Islet precursor cell (in vitro differentiated cells): ENCODE data around the gene MAST4.
A peak's percentile ranks its signal among the peaks of the same experiment; 100 is the strongest.

Source experiments
- DNase-seq: peaks from one replicate; pipeline ENCODE4 v3.0.0-alpha.2; 2018

The MAST4 gene

DNA sequence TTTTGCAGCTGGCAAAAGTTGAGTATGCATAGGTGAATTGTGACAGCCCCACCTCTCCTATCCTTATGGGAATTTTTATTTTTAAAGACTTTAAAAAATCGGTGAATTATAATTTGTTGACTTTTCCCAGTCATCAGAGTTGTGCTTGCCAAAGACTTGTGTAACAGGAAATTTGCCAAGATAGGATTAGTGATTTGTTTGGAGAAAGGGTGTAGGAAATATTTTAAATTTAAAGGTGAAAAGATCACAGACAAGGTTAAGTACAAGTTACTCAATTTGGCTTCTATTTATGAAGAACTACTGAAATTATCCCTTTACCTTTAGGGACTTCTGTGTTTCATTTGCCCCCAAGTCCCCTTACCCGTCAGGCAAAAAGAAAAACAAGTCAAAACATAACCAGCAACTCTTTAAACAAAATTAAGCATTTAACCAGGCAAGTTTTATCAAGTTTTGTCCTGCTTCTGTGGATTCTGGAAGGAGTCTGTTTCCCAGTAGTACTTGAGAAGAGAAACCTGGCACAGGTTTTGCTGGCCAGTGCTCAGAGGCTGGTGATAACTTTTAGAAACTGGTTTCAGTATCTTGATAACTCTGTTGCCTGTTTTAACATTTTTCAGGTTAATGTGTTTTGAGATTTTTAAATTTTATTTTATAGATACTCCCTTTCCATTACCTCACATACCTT lies 285.4 kb downstream of the MAST4 start:
- no peak for DNase-seq

DNA sequence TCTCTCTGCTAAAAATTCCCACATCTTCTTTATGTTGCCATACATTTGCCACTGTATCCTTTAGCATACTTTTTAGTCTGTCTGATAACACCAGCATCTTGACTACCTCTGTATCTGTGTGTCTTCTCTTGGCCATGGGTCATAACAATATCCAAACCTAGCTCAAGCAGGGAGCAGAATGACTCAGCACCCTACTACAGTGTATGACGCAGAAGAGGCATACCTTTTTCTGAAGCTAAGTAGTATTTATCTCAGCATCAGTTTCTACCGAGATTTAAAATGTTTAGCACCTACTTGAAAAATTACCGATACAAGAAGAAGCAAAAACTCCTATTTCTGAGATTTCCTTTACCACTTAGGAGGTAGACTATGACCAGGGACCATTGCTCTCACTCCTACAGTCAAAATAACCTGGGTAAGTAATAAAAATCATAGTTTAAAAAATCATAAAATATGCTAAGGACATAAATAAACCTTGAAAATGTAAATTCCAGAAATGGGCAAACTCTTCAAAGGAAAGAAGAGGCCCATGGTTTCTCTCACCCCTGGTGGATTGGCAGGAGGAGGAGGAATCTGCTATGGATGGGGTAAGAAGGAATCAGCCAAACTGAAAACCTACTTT lies 286.5 kb downstream of the MAST4 start:
- DNase-seq, result no peak

DNA sequence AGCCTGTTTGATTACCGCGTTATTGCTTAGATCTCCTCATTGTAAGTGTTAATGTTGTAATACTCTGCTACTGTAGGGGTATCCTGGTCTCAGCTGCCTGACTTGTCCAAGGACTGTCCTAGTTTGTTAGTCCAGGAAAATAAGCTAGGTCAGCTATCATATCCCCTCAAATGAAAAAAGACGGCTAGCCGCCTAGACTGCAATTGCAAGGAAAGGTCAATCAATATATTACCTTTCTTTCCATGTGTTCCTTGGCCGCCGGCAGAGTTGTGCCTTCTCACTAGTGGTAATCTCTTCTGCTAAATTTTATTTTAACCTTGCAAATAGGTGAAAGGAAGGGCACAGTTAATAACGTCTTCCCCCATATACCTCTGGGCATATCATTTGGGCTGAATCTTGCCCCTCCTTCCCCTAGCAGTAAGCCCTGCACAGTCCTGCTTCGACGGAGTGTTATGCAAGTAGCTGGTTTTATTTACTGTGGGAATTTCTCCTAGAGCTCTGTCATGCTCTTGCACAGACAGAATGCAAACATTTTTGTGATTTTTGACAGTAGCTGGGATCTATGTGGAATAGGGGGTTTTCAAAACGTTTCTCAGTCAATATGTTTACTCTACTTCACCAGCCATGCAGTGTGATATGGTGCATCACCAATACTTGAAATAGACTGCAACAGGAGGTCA lies 288.5 kb downstream of the MAST4 start:
- DNase-seq, result no peak

DNA sequence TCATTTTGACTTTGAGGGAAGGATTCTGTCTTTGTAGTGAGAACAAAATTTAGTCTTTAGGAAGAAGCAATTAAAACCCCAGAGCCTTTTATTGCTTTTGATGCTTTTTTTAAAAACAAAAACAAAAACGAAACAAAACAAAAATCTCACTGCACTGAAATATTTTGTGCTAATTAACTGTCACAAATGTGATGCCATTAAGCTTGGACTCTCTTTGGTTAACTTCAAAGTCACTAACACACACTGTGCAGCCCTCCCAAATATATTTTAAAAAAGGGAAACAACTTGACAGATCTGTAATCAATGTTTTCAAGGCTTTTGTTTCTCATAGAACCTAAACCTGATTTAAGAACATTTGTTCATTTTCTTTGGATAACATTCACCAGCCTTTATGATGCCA lies 290.7 kb downstream of the MAST4 start:
- DNase-seq, result no peak

DNA sequence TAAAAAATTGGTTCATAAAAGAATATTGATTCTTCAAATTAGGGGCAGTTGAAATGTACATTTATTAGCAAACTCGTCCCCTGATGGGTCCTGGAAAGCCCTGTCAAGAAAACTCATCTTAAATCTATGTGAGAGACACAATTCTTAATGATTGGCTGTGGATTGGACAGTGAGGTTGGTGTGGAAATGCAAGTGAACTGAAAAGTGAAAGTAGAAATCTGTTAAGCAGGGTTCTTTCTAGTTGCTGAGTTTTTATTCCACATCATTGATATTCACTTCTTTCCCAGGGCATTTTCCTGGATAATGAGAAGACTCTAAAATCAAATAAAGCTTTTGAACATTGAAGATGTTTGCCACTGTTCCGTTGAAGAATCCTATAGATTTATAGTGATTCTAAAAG lies 292.4 kb downstream of the MAST4 start:
- DNase-seq, result no peak

DNA sequence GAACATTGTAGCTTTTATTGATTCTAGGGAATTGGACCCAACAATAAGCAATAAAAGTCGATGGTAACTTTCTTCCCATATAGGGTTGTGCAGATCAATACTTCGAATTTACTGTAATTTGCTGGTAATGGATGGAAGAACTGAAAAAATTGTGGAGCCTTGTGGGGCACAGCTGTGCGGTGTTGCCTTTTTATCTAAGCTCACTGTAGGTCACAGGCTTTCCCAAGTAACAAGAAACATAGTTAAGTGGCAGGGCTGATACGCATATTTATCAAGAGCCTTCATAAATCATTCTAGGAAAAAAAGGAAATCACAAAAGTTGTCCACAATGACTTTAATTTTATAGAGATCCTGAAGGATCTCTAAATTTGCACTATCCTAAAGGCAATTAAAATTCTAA lies 292.9 kb downstream of the MAST4 start:
- DNase-seq, result no peak

DNA sequence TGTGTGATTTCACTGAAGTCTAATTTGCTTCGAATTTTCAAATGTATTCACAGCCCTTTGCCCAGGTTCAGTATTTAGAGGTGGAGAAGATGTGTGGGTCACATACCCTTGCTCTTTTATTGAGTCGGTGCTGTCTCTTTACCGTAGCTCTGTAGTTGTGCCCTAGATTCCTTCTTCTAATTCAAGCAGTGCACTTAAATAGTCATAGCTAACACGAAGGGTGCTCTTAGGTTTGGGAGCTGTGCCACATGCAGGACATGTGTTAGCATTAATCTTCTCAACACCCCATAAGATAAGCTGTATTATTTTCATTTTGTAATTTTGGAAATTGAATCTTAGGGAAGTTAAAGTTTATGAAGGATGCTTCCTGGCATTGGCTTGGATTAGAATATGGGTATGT lies 293.3 kb downstream of the MAST4 start:
- no peak for DNase-seq

DNA sequence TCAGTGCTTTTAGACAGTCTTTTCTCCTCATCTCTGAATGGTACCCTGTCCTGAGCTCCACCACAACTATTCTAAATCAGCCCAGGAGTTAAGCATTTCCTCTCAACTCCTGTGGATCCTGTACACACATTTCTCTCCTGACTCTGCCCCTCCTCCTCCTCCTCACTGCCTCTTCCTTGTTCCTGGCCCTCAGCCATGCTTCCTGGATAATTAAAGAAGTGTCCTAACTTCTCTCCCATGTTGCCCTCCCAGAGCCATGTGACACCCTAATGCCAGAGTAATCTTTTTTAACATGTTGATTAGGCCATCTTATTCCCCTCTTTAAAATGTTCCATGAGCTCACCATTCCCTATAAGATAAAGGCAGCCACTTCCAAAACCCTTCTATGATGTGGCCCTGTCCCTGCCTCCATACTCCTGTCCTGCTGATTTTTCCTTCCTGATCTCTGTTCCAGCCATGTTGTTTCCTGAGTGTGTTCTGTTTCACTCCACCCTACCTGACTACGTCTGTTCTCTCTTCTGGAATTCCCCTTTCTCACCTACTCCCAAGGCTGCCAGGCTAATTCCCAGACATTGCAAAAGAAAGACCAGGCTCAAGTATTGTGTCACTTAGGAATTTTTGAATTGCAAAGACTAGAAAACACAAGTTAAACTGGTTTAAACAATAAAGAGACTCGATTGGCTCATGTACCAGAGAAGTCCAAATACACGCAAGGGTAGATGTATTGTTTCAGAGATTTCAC lies 295.2 kb downstream of the MAST4 start:
- DNase-seq, result peak; percentile 61

DNA sequence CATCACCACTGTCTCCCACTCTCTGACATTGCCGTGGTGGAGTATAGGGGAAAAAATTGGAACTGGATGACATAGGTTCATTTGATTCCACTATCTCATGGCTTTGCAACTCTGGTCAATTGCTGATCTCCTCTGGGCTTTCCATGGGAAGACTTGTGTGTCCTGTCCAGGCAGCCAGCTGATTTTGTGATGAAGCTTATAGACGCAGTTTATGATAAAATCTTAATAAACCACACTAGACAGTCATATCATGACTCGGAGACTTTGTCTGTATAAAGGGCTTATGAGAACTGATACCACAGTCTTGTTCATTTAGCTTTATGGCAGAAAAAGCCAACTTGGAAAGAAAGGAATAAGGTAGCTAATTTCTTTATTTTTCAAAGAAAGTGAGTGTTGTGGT lies 296.5 kb downstream of the MAST4 start:
- DNase-seq, result no peak

DNA sequence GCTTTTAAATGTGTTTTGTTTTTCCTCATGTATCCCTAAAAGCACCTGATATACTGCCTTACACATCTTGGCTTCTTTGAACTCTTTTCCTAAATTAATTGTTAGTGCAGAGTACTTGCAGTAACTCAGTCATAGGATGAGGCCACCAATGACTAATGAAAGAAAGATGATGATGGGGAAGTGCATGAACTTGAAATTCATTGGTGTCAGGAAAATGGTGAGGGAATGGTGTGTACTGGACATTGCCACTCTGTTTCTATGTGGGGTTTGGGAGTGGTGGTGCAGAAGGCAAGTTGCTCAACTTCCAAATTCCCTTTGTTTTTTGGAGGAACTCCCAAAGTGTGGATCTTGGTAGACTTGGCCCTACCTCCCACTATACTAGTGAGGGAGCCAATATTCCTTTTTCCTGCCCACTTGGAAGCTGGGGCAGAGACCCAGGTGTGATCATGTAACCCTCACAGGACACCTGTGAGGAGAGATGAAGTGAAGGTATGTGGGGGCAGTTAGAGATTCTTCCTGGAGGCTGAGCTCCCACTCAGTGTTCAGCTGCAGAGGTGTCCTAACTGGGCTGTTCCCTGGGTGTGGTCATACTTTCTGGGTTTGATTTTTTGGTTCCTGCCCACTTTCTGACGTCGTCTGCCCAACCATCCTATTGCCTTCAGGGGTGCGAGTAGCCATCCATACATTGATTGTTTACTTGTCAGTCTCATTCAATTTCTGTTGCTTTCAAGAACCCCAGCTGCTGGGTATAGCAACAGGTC lies 298.5 kb downstream of the MAST4 start:
- DNase-seq, result no peak

DNA sequence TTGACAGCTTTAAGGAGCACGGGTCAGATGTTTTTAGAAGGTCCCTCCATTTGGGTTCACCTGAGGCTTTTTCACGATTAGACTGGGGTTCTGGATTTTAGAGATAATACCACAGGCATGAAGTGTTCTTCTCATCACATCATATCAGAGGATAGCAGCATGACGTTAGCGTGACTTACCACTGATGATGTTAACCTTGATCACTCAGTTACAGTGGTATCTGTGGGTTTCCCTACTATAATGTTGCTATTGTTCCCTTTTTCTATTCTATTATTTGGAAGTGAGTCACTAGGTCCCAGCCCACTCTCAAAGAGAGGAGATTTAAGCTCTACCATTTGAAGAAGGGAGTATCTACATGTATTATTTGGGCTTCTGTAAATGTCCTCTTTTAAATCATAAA lies 300.0 kb downstream of the MAST4 start:
- DNase-seq, result no peak

DNA sequence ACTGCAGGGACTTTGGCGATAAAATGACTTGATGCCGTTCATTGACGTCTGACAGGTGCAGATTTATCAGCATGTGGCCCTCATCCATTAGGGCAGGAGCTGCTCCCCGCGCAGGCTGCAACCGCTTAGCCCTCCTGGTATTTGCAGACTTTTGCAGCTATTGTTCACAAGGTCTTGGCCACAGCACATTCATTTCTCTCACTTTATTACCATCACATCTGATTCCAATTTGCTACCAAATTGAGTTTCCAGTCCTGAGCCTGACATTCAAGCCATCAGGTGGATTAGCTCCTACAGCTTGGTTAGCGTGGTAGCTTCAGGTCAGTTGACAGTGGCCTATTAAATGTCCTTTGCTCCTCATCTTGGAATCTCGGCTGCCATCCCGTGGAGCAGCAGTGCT lies 301.2 kb downstream of the MAST4 start:
- no peak for DNase-seq

DNA sequence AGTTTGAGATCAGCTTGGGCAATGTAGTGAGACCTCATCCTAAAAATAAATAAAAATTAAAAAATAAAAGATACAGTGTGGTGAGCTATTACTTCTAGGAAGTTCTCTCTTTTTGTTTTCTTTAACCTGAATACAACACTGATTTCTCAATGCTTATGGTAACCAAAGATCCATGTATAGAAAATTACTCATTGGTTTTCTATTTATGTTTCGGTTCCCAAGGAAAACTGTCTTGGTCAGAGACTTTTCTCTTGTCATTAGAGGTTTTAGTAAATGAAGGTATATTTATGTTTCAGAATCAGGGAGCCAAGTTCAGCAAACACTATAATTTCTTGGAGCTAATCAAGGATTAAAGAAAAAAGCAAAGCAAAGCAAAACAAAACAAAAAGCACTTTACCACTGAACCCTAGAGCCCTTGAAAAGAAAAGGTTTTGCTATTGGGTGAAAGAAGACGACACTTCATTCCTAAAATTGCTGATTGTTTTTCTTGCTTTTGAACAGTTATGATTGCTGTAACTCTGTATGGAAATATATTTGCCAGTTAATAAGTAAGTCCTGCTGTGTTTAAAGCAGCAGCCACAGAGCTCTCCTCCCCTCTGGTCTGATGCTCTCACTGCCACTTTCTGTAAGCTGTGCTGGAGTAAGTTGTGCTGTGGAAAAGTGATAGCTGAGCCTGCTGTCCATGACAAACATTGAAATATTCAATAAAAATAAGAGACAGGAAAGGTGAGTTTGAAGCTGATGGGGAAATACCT lies 302.2 kb downstream of the MAST4 start:
- DNase-seq, result no peak

DNA sequence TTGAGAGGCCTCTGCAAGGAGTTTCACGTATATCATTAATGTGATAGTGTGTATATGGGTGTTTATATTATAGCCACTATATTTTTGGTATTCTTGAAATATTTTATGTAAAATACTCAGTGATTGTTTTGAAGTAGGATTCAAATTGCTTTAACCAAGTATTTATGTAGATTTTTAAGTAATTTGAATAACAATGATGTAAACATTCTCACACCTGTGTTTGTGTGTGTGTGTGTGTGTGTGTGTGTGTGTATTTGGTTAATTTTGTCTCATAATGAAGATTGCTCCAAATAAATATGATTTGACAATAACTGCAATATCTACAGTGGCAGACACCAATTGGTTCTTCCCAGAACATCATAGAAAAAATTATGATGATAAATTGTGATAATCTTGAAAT lies 307.0 kb downstream of the MAST4 start:
- DNase-seq, result no peak

DNA sequence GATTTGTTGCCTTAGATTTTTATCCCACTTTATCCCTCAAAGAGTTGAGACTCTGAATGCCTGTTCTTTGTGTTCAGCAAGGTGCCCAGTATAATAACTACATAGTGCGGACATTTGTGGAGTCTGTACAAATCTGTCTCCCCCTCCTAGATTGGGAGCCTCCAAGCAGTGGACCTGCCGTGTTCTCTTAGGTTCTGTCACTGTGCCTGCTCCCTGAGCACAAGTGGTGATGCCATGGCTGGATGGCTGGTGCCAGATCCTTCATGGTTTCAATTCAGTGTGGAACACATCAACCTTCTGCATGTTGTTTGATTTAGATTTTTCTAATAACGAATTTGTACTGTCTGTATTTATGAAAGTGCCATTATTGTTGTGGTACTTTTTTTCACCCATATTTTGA lies 307.5 kb downstream of the MAST4 start:
- no peak for DNase-seq

DNA sequence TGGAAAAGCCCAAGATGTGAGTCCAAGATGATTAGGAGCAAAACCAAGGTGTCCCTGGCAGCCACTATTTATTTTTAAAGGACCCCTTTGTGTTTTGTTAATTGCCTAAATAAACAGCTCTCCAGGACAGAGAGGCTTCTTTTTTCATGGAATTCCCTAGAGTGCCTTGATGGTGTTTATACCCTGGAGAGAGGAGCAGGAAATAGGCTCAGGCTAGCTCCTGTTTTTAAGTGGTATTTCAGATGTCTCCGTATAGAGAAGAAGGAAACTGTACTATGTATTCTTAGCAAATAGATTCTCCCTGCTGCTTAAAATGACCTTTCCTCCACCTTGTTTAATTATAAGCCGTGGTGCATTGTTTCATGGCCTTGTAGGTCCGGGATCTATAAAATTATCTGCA lies 308.0 kb downstream of the MAST4 start:
- no peak for DNase-seq

DNA sequence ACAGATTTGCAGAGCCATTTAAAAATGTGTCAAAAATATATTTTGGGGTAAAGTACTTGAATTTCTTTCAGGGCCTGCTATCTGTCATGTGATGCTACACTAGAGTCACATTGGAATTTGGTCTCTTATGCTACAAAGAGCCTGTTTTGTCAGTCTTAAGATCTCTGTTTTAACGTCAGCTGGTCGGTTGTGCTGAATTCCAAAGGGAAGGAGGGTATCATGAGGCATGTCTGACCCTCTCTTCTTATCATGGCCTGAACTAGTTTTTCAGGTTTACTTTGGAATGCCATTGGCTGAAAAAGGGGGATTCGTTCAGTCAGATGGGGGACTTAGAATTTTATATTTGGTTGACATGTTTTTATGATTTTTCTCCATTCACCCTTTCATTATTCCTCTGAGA lies 309.8 kb downstream of the MAST4 start:
- DNase-seq, result no peak

DNA sequence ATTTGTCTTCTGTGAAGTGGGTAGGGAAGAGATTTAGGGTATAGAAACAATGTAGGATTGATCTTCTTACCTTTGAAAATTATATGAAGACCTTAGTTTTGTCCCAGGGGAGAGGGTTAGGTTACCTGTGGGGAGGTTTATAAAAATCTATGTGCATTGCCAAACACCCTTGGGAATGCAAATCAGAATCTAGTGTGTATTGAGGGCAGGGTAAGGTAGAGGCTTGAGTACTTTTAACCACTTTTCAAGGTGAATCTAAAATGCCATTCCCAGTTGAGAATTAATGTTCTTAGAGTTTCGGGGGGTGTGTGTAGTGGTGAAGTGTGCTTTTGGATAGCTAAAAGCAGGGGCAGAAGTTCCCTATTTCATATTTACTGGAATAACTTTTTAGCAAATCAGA lies 312.0 kb downstream of the MAST4 start:
- DNase-seq, result no peak

DNA sequence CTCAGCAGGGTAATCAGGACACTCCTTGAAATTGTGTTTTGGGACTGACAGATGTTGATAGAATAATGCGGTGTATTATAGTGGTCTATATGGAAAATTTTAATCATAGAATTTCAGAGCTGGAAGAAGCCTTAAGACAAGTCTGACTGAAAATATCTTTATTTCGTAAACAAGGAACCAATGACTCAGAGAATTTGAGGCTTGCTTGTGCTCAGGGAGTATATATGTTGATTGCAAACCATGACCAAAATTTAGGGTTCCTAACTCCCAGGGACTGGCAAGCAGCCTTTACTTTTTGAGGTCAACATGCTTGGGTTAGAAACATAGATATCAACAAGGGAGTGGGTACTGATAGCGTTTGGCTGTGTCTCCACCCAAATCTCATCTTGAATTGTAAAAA lies 313.2 kb downstream of the MAST4 start:
- DNase-seq, result no peak

DNA sequence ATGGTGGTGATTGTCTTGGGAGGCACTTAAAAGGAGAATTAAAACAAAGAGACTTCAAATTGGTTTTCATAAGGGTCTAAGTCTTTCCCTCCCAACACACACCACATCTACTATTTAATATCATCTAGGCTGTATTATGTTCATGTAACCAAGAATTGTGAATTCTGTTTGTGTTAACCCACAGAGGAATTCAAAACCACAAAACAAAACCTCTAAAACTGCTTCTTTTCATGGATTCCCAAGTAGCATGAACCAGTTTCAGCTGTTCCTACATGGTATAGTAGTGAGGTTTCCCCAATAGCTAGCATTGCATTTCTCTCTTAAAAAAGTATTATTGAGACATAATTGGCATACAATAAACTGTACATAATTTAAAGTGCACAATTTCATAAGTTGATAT lies 316.6 kb downstream of the MAST4 start:
- DNase-seq, result no peak

DNA sequence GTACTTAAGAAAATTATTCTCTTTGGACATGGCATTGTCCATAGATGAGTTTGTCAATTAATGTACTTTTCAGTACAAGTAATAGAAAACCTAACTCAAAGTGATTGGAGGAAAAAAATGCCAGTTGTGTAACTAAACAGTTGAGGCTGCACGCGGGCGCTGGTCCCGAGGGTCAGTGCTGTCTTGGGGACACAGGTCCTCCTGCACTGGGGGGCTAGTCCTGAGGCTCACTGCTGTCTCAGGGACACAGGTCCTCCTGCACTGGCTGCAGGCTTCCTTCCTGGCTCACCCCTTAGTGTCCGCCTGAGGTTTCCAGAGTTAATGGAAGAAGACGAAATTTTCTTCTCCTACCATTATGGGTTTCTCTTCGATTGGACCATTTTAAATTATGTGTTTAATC lies 319.3 kb downstream of the MAST4 start:
- DNase-seq, result no peak

DNA sequence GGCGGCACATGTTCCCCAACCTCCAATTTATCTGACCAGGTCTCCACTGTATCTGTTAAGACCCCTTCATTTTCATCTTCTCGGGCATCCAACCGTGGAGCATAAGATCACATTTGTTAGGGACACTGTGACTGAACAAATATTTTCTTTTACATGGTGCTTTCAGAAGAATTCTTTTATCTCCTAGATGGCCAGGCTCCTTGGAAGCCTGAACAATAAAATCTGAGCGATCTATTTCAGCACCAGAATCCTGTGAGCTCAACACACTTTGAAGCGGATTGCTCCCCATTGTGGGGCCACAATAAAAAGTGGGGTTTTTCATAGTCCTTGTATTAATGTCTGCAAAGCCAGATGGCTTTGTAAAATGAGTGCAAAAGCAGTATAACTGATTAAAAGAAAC lies 326.7 kb downstream of the MAST4 start:
- no peak for DNase-seq
